Esophagus muscularis mucosa (tissue), 3 donors: ENCODE data around the gene SVOPL.

Experiments
- CTCF ChIP-seq, 3 experiments: fragments of 200-600 bp in 2 of 3; fragments of 450-650 bp in 1 of 3; sonication (generic) in 2 of 3; IDR thresholded peaks; one replicate each; pipeline ENCODE4 v1.5.1; 2017 to 2019; ENCODE audit warnings: antibody characterized with exemption in 3 of 3, mild to moderate bottlenecking in 2 of 3, moderate library complexity in 1 of 3
- POLR2A ChIP-seq: fragments of 450-650 bp; IDR thresholded peaks from one replicate; pipeline ENCODE4 v1.6.1; 2017; ENCODE audit warnings: antibody characterized with exemption, moderate library complexity, mild to moderate bottlenecking, low read depth
- POLR2AphosphoS5 ChIP-seq, 2 donors: sonication (generic); formaldehyde crosslinking; IDR thresholded peaks; one replicate each; pipeline ENCODE4 v1.6.1; 2017; ENCODE audit warnings: antibody characterized with exemption in 2 of 2

GRCh38 chr7:138550337-138550736 lies 150.8 kb downstream of the SVOPL start:
- TF ChIP-seq CTCF (IDR thresholded peaks at IDR 0.05) (no peak), POLR2A (no peak), POLR2AphosphoS5 (IDR thresholded peaks at IDR 0.05) (no peak)
